ENCODE results near the gene CNTN2. TPM values are rescaled to one million over a fixed set of nuclear protein-coding genes. Genes with fewer than 3 reads are reported as not detected.

The CNTN2 gene
- total RNA-seq, 4 donors from 2014 or later = 0.19 TPM; not detected in 3

GRCh38 chr1:205098242-205098641 is 55.2 kb downstream of the CNTN2 start:
- TF ChIP-seq CTCF (IDR thresholded peaks at IDR 0.05; ENCODE audit: low read depth) = no peak

- no peak for TF ChIP-seq CTCF (IDR thresholded peaks at IDR 0.05; ENCODE audit: low read depth)
Measured at GRCh38 chr1:205102404-205102803, 59.4 kb downstream of the CNTN2 start.

GRCh38 chr1:205107327-205107726 is 64.3 kb downstream of the CNTN2 start:
- TF ChIP-seq CTCF (IDR thresholded peaks at IDR 0.05; ENCODE audit: low read depth) = no peak

GRCh38 chr1:205108464-205108863 is 65.5 kb downstream of the CNTN2 start:
- TF ChIP-seq CTCF (IDR thresholded peaks at IDR 0.05; ENCODE audit: low read depth) = no peak

GRCh38 chr1:205109269-205109668 is 66.3 kb downstream of the CNTN2 start:
- TF ChIP-seq CTCF (IDR thresholded peaks at IDR 0.05; ENCODE audit: low read depth) = no peak

GRCh38 chr1:205109711-205110110 is 66.7 kb downstream of the CNTN2 start:
- TF ChIP-seq CTCF (IDR thresholded peaks at IDR 0.05; ENCODE audit: low read depth) = no peak

- no peak for TF ChIP-seq CTCF (IDR thresholded peaks at IDR 0.05; ENCODE audit: low read depth)
Measured at GRCh38 chr1:205111354-205111753, 68.3 kb downstream of the CNTN2 start.

Measured in subcutaneous adipose tissue (tissue), 4 donors.